GM19099 (cell line): ENCODE measurements around the gene GSN.

Experiments
- POLR2A ChIP-seq: IDR thresholded peaks from 3 replicates; pipeline ENCODE4 v1.6.1; 2011; ENCODE audit warnings: low read depth; ENCODE audit not compliant: insufficient read length; ENCODE audit errors: extremely low read depth

GSN gene

GRCh38 chr9:121278477-121279261 lies 10.7 kb downstream of the GSN start:
- no peak for TF ChIP-seq POLR2A

GRCh38 chr9:121279776-121280388 lies 11.9 kb downstream of the GSN start:
- no peak for TF ChIP-seq POLR2A

- TF ChIP-seq POLR2A, result no peak
These were observed 13.0 kb downstream of the GSN start for GRCh38 chr9:121280715-121281613.

GRCh38 chr9:121281614-121282276 lies 13.8 kb downstream of the GSN start:
- TF ChIP-seq POLR2A, result no peak

DNA sequence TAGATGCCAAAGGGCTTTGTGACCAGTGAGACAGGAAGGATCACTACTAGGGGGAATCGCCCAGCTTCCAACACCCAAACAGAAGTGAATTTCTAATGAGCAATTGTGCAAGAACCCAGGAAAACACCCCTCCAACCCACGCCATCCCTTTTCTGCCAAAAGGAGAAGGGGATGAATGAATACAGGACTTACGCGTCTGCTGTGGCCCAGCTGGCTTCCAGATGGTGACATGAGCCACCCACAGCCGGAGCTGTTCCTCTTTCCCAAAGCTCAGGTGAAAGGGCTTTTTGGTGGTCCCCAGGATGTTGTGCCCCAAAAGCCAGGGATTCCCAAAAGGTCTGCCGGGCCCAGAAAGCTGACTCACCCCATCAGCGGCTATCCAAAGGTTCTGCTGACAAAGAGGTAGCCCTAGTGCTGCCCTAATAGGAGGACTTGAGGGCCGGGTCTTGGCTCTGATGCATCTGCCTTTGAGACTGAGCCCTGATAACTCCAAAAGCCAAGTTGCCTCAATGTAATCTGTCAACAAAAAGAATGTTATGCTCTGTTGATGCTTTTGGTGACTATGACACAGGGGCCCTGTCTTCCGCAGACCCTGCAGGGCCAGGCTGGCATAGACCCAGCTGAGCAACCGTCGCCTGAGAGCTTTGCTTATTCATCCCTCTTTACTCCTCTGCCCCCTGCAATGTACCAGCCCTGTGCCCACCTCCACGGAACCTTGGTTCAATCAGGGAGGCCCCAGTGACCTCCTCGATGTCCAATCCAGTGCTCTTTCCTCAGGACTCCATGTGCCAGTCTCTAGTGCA lies 14.5 kb downstream of the GSN start:
- no peak for TF ChIP-seq POLR2A

- no peak for TF ChIP-seq POLR2A
These were observed 15.1 kb downstream of the GSN start for GRCh38 chr9:121283080-121283398.

DNA sequence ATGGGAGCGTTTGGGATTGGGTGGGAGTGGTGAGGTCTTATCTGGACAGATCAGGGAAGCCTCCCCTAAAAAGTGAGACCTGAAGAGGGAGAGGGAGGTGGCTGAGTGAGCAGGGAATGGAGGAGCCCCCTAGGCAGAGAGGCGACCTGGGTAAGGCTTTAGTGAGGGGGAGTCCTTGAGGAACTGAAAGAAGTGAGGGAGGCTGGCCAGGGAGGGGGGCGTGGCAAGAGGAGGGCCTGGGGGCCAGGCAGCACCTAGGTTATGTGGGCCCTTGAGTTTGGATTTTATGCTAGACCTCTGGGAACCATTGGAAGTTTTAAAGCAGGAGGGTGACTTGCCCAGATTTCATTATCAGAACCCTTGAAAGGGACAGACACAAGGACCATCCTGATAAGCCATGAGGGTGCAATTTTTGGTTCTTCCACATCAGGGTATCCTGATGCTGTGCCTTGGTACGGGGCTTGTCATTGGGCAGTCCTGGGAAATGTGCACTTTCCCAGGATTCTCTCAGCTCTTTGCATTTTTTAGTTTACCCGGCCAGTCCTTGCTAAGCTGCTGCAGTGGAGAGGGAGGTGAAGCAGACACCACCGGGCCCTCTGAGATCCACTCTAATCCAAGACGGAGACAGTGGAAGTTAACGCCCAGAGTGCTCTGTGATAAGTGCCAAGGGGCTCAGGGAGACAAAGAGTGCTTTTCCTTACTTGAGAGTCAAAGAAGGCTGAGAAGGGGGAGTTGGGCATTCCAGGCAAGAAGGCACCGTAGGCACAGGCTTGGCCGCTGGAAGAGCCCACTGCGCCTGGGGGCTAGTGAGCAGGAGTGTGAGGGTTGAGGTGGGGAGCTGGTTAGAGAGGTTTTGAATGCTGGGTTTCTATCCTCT lies 16.1 kb downstream of the GSN start:
- TF ChIP-seq POLR2A, result no peak

DNA sequence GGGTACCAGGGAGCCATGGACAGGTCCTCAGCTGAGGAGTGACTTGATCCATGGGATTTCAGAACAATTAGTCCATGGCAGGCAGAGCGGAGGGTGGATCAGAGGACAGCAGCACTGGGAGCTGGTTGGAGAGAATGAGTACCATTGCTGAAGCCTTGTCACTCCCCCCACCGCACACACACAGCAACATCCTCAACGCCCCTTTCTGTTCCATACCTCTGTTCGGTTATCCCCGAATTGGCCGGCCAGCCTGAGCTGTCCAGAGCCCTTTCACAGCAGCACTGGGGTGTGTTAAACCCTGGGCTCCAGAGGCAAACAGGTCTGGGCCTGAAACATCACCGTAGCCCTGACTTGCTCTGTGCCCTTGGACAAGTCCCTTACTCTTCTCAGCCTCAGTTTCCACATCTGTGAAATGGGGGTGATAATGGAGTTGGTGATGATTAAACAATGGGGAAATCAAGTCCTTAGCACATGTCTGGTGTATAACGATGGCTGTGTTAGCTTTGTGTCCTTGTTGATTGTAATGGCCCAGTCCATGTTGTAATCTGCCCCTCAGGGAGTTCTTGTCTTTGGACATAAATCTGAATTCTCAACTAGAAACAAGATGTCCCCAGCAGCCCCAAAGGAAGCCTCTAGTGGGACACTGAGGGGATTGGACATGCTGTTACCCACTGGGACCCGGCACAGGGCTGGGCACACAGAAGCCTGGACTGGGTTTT lies 16.9 kb downstream of the GSN start:
- TF ChIP-seq POLR2A, result no peak

DNA sequence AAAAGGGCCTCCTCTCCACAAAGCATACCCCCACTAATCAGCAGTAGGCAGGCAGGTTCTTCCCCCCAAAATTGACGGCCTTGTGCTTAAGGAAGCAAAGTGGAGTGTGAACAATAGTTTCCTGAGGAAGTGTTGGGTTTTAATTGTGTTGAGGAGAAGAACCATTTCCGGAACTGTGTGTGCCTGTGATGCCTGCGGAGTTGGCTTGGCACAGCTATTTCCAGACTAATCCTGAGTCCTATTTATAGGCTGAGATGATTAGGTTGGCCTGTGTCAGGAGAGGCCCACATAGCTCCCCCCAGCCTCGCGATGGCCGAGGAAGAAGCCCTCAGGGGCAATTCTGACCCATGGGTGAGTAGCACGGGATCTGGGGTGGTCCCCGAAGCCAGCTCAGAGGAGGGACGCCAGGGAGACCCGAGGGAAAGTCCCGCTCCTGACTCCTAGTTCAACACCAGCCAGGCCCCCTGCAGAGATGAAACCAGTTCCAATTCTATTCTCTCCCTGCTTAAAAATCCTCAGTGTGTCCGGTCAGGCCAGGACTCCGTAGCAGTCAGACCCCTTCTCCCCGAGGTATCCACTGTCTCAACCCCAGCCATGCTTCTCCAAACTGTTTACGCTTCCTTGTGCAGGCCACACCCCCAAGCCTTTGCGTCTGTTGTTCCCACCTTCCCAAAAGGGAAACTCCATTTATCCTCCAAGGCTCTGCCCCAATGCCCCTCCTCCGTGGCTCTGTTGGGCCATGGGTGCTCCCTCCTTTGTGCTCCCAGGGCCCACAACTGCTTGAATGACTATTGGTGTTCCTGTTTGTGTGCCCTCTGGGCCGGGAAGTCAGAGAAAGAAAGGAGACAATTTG lies 18.1 kb downstream of the GSN start:
- TF ChIP-seq POLR2A, result no peak

DNA sequence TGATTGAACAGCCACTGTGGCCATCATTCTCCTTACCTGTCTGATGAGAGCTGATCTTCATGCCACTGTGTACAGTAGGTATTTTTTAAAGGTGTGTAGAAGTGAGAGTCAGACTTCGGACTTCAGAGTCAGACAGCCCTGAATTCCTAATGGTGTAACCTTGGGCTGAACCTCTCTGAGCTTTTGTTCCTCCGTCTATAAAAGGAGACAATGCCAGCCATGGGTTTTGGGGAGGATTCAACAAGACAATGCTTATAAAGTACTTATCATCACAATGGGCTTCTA lies 18.7 kb downstream of the GSN start:
- no peak for TF ChIP-seq POLR2A

DNA sequence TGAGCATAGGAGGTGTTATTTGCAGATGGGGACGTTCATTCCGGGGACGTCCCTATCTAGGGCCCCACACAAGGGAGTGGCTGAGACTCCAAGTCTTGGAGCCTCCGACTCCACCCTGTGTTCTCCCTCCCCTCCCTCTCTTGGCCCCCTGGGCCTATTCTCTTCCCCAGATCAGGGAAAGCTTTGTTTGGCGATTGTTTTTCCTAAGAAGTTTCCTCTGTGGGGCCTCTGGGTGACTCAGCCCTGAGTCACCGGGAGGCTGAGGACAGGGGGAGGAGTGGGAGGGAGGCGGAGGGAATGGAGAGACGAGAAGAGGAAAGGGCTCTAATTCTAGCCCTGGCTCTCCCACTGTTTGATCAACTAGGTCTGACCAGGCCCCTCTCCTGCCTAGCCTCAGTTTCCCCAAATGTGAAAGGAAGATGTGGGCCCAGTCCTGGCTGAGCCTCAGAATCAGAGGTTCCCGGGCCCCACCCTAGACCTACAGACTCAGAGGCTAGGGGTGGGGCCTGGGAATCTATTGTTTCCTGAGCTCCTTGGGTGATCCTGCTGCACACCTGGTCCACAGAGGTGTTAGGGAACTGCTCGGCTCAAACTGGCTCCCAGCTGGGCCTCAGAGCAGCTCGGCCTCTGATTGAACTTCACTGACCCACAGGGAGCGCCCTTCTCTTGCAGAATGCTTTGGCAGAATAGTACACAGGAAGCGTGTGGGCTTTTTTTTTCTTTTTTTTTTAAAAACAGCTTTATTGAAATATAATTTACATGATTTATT lies 19.2 kb downstream of the GSN start:
- no peak for TF ChIP-seq POLR2A

DNA sequence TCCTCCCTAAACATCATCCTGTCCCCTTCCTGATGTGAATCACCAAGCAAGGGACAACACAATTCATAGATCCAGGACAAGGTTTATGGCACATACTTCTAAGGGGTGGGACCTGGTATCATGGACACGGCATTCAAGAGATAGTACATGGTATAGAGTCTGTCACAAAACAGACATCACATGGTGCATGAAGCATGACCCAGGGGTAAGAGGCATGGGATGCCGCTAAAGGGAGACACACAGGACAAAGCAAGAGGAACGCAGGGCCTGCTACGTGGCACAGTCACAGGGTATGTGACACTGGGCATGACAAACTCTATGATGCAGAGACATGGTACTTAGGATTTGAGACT lies 20.7 kb downstream of the GSN start:
- TF ChIP-seq POLR2A, result no peak
